Immature natural killer cell (primary cell): ENCODE results near the gene CHPF. TPM values are rescaled to one million over a fixed set of nuclear protein-coding genes. Genes with fewer than 3 reads are reported as not detected.

Source experiments
- DNase-seq, 3 donors: peaks; one replicate each; pipeline ENCODE4 v3.0.0; 2022; ENCODE audit warnings: mixed read lengths in 1 of 3
- H3K27ac Mint-ChIP-seq, 6 donors: one replicate each; pipeline ENCODE4 v1.8.0; 2020; ENCODE audit warnings: mixed read lengths in 6 of 6, mild to moderate bottlenecking in 5 of 6, inconsistent platforms in 4 of 6, moderate library complexity in 3 of 6
- H3K27me3 Mint-ChIP-seq, 3 donors: one replicate each; pipeline ENCODE4 v1.8.0; 2020 to 2021; ENCODE audit warnings: low read depth in 3 of 3, mild to moderate bottlenecking in 3 of 3, mixed read lengths in 3 of 3, moderate library complexity in 3 of 3, inconsistent platforms in 1 of 3
- H3K36me3 Mint-ChIP-seq, 3 donors: one replicate each; pipeline ENCODE4 v1.8.0; 2020; ENCODE audit warnings: mixed read lengths in 3 of 3, inconsistent platforms in 2 of 3, mild to moderate bottlenecking in 2 of 3
- H3K4me1 Mint-ChIP-seq, 2 donors: one replicate each; pipeline ENCODE4 v1.8.0; 2020; ENCODE audit warnings: inconsistent platforms in 2 of 2, mild to moderate bottlenecking in 2 of 2, mixed read lengths in 2 of 2, moderate library complexity in 1 of 2
- H3K4me3 Mint-ChIP-seq, 5 donors: one replicate each; pipeline ENCODE4 v1.8.0; 2020; ENCODE audit warnings: mild to moderate bottlenecking in 5 of 5, mixed read lengths in 5 of 5, inconsistent platforms in 3 of 5, moderate library complexity in 3 of 5
- H3K9me3 Mint-ChIP-seq, 6 donors: one replicate each; pipeline ENCODE4 v1.8.0; 2020; ENCODE audit warnings: mild to moderate bottlenecking in 6 of 6, mixed read lengths in 6 of 6, inconsistent platforms in 4 of 6, moderate library complexity in 3 of 6
- polyA plus RNA-seq, 3 donors: library from polyadenylated mRNA; unstranded; fragments of 300-500 nt; fragmentation: Illumina TruSeq; gene quantifications; one replicate each; pipeline ENCODE4 v1.2.3, GENCODE V29; 2021

Gene CHPF
- polyA plus RNA-seq, 3 donors from 2014 or later = 6.1 to 20.8 (median 18.6) TPM

GRCh38 chr2:219506153-219506801 is 37.3 kb downstream of the CHPF start:
- H3K36me3 Mint-ChIP-seq = peaks cover 20 to 25% (median 22%) of the 10 kb centered on the region in 3 donors

GRCh38 chr2:219505585-219505984 is 38.0 kb downstream of the CHPF start:
- H3K4me3 Mint-ChIP-seq = no peak overlapping the region
- no peak overlapping the region for H3K27ac Mint-ChIP-seq
- H3K4me1 Mint-ChIP-seq = peaks cover 9 to 12% of the 10 kb centered on the region in 2 donors
- H3K9me3 Mint-ChIP-seq = no peaks in the 10 kb centered on the region
- H3K27me3 Mint-ChIP-seq = peaks cover 5 to 13% (median 6%) of the 10 kb centered on the region in 3 donors
- no peak for DNase-seq
- peaks cover 20 to 25% (median 22%) of the 10 kb centered on the region in 3 donors for H3K36me3 Mint-ChIP-seq

More at GRCh38 chr2:219506153-219506801, 37.3 kb downstream of the CHPF start:
- Mint-ChIP-seq H3K4me3 (no peak overlapping the region), H3K27ac (no peak overlapping the region), H3K4me1 (peaks cover 9 to 10% of the 10 kb centered on the region in 2 donors), H3K27me3 (peaks cover 6 to 13% (median 10%) of the 10 kb centered on the region in 3 donors), H3K9me3 (no peaks in the 10 kb centered on the region)
- no peak for DNase-seq

- H3K27me3 Mint-ChIP-seq = peaks cover 1 to 6% (median 6%) of the 10 kb centered on the region in 3 donors
- H3K4me1 Mint-ChIP-seq = peaks cover 22 to 32% of the 10 kb centered on the region in 2 donors
- no peaks in the 10 kb centered on the region for H3K9me3 Mint-ChIP-seq
- H3K36me3 Mint-ChIP-seq = peaks cover 20 to 25% (median 20%) of the 10 kb centered on the region in 3 donors
- no peak for DNase-seq
- H3K27ac Mint-ChIP-seq = no peak overlapping the region
- no peak overlapping the region for H3K4me3 Mint-ChIP-seq
These were observed 41.0 kb downstream of the CHPF start for GRCh38 chr2:219502618-219503017.

GRCh38 chr2:219501849-219502248 is 41.8 kb downstream of the CHPF start:
- Mint-ChIP-seq H3K27ac (no peak overlapping the region), H3K36me3 (peaks cover 16 to 24% (median 20%) of the 10 kb centered on the region in 3 donors), H3K9me3 (peaks cover 0 to 2% (median 0%) of the 10 kb centered on the region in 6 donors), H3K4me1 (peaks cover 27 to 36% of the 10 kb centered on the region in 2 donors), H3K27me3 (peaks cover 5 to 10% (median 8%) of the 10 kb centered on the region in 3 donors), H3K4me3 (no peak overlapping the region)
- no peak for DNase-seq

GRCh38 chr2:219500135-219500534 is 43.5 kb downstream of the CHPF start:
- DNase-seq = no peak
- H3K4me1 Mint-ChIP-seq = peaks cover 27 to 36% of the 10 kb centered on the region in 2 donors
- H3K36me3 Mint-ChIP-seq = peaks cover 12 to 19% (median 14%) of the 10 kb centered on the region in 3 donors
- H3K9me3 Mint-ChIP-seq = peaks cover 0 to 2% (median 0%) of the 10 kb centered on the region in 6 donors
- H3K4me3 Mint-ChIP-seq = peak overlapping the region; percentile 49 to 99 (median 94)
- peaks cover 5 to 15% (median 8%) of the 10 kb centered on the region in 3 donors for H3K27me3 Mint-ChIP-seq
- peak overlapping the region in 5 of 6 donors; percentile 65 to 93 (median 76) for H3K27ac Mint-ChIP-seq

GRCh38 chr2:219499555-219499954 is 44.1 kb downstream of the CHPF start:
- H3K4me1 Mint-ChIP-seq = peaks cover 27 to 36% of the 10 kb centered on the region in 2 donors

GRCh38 chr2:219499058-219499307 is 44.6 kb downstream of the CHPF start:
- Mint-ChIP-seq H3K4me1 (peaks cover 27 to 36% of the 10 kb centered on the region in 2 donors), H3K27me3 (peaks cover 5 to 15% (median 12%) of the 10 kb centered on the region in 3 donors), H3K9me3 (peaks cover 0 to 2% (median 0%) of the 10 kb centered on the region in 6 donors), H3K27ac (peak overlapping the region; percentile 80 to 95 (median 92)), H3K4me3 (peak overlapping the region; percentile 94 to 99 (median 96)), H3K36me3 (peaks cover 5 to 10% (median 6%) of the 10 kb centered on the region in 3 donors)
- no peak for DNase-seq

More at GRCh38 chr2:219499555-219499954, 44.1 kb downstream of the CHPF start:
- Mint-ChIP-seq H3K27me3 (peaks cover 5 to 15% (median 12%) of the 10 kb centered on the region in 3 donors), H3K4me3 (peak overlapping the region; percentile 94 to 99 (median 96)), H3K9me3 (peaks cover 0 to 2% (median 0%) of the 10 kb centered on the region in 6 donors), H3K27ac (peak overlapping the region; percentile 80 to 95 (median 92)), H3K36me3 (peaks cover 9 to 16% (median 12%) of the 10 kb centered on the region in 3 donors)
- no peak for DNase-seq

GRCh38 chr2:219498280-219499057 is 45.1 kb downstream of the CHPF start, which contains the start of gene GMPPA:
TSS of gene GMPPA (plus strand) at chr2:219498891. CDS start at chr2:219499976, 1,085 bp downstream.
- Mint-ChIP-seq H3K9me3 (peaks cover 0 to 2% (median 0%) of the 10 kb centered on the region in 6 donors), H3K27me3 (peaks cover 5 to 13% (median 12%) of the 10 kb centered on the region in 3 donors), H3K4me1 (peaks cover 27 to 36% of the 10 kb centered on the region in 2 donors)

GRCh38 chr2:219497495-219498279 is 45.9 kb downstream of the CHPF start:
- H3K36me3 Mint-ChIP-seq = peaks cover 0 to 4% (median 0%) of the 10 kb centered on the region in 3 donors
- H3K27ac Mint-ChIP-seq = peak overlapping the region in 2 of 6 donors; percentile 80 to 93
- peaks cover 27 to 36% of the 10 kb centered on the region in 2 donors for H3K4me1 Mint-ChIP-seq
- H3K27me3 Mint-ChIP-seq = peaks cover 5 to 18% (median 14%) of the 10 kb centered on the region in 3 donors
- H3K9me3 Mint-ChIP-seq = peaks cover 0 to 2% (median 0%) of the 10 kb centered on the region in 6 donors
- DNase-seq = peak; percentile 22 to 35 (median 31)
- peak overlapping the region; percentile 94 to 99 (median 96) for H3K4me3 Mint-ChIP-seq

More at GRCh38 chr2:219498280-219499057, 45.1 kb downstream of the CHPF start, which contains the start of gene GMPPA:
- Mint-ChIP-seq H3K36me3 (peaks cover under 1 to 5% (median 2%) of the 10 kb centered on the region in 3 donors), H3K27ac (peak within 1 kb of the TSS; percentile 80 to 95 (median 92)), H3K4me3 (peak within 1 kb of the TSS; percentile 94 to 99 (median 96))
- peak; percentile 83 to 87 (median 85) for DNase-seq

GRCh38 chr2:219496825-219497494 is 46.6 kb downstream of the CHPF start:
- H3K27ac Mint-ChIP-seq = no peak overlapping the region
- DNase-seq = no peak

GRCh38 chr2:219496247-219496824 is 47.3 kb downstream of the CHPF start:
- no peaks in the 10 kb centered on the region for H3K36me3 Mint-ChIP-seq
- peak overlapping the region in 4 of 5 donors; percentile 53 to 63 (median 56) for H3K4me3 Mint-ChIP-seq
- peaks cover 0 to 2% (median 0%) of the 10 kb centered on the region in 6 donors for H3K9me3 Mint-ChIP-seq
- peaks cover 5 to 18% (median 16%) of the 10 kb centered on the region in 3 donors for H3K27me3 Mint-ChIP-seq
- H3K4me1 Mint-ChIP-seq = peaks cover 27 to 36% of the 10 kb centered on the region in 2 donors
- no peak for DNase-seq
- H3K27ac Mint-ChIP-seq = no peak overlapping the region

More at GRCh38 chr2:219496825-219497494, 46.6 kb downstream of the CHPF start:
- Mint-ChIP-seq H3K27me3 (peaks cover 5 to 18% (median 13%) of the 10 kb centered on the region in 3 donors), H3K4me1 (peaks cover 27 to 36% of the 10 kb centered on the region in 2 donors), H3K4me3 (peak overlapping the region; percentile 94 to 99 (median 96)), H3K36me3 (no peaks in the 10 kb centered on the region), H3K9me3 (peaks cover 0 to 2% (median 0%) of the 10 kb centered on the region in 6 donors)

- H3K9me3 Mint-ChIP-seq = peaks cover 0 to 2% (median 0%) of the 10 kb centered on the region in 6 donors
- H3K36me3 Mint-ChIP-seq = no peaks in the 10 kb centered on the region
- peak; percentile 32 to 38 (median 34) for DNase-seq
- peaks cover 27 to 34% of the 10 kb centered on the region in 2 donors for H3K4me1 Mint-ChIP-seq
- H3K27me3 Mint-ChIP-seq = peaks cover 5 to 18% (median 16%) of the 10 kb centered on the region in 3 donors
- H3K27ac Mint-ChIP-seq = no peak overlapping the region
- H3K4me3 Mint-ChIP-seq = no peak overlapping the region
These were observed 48.0 kb downstream of the CHPF start for GRCh38 chr2:219495531-219496122.
